Measurements from ENCODE around the gene KLHL24.
"Not testable (repeated sequence)": the region's sequence is repeated elsewhere in the genome, so short reads cannot be mapped to it uniquely, and the experiment has no call there.

KLHL24 gene, protein sequence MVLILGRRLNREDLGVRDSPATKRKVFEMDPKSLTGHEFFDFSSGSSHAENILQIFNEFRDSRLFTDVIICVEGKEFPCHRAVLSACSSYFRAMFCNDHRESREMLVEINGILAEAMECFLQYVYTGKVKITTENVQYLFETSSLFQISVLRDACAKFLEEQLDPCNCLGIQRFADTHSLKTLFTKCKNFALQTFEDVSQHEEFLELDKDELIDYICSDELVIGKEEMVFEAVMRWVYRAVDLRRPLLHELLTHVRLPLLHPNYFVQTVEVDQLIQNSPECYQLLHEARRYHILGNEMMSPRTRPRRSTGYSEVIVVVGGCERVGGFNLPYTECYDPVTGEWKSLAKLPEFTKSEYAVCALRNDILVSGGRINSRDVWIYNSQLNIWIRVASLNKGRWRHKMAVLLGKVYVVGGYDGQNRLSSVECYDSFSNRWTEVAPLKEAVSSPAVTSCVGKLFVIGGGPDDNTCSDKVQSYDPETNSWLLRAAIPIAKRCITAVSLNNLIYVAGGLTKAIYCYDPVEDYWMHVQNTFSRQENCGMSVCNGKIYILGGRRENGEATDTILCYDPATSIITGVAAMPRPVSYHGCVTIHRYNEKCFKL

DNA sequence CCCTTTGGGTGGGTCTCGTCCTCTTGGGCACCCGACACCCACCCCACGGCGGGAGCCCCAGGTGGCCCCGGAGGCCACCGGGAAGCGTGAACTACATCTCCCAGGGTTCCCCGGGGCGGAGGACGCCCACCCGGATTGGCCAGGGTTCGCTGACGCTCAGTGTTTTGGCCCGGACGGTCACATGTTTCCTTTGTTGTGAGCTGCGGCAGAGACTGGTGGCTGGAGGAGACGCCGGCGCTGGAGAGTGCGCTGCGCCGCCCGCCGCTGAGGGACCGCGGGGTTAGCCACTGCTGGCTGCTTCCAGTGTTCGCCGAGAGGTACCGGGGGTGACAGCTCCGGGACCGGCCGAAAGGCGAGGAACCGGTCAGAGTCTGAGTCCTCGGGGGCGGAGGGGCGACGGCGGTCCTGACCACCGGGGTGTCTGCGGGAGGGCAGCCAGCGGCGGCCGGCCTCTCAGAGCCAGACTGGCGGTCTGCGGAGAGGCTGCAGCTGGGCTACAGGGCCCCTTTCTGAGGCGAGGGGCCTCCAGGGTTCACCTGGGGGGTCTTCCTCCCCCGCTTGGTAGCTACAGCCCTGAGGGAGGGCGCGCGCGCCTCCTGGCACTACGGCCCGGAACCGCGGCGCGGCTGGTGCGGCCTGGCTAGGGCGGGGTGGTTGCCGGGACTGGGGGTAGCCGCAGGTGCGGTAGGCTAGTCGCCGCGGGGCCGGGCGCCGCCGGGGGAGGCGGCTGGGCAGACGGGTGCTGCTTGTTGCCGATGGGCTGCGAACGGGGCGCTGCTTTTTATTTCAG lies at the start of gene KLHL24:
TSS of gene KLHL24 (plus strand) at position 193 of the 790 bp plus-strand sequence. CDS start 14,734 bp downstream, outside the sequence.
- DNase-seq = peak; percentile 98

GRCh38 chr3:183586477-183586876 lies 48.9 kb upstream of the KLHL24 start:
- DNase-seq = no peak

- no peak for DNase-seq
Observed at GRCh38 chr3:183587336-183587735, 48.1 kb upstream of the KLHL24 start.

DNA sequence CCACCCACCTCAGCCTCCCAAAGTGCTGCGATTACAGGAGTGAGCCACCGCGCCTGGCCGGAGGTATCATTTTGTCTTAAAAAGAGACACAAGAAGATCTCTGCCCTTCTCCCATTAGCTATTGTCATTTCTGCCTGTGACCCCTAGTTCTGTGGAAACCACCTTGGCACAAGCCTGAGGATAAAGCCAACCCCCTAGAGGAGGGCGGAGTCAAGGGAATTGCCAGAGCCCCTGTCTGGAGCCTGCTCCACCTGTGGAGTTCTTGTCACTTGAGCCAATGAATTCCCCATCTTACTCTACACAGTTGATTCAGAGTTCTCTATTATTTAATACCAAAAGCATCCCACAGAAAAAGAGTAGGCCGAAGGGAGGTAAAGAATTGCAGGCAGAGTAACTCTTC lies 45.0 kb upstream of the KLHL24 start:
- DNase-seq = no peak

- DNase-seq = peak; percentile 8
Observed at GRCh38 chr3:183591881-183592521, 43.4 kb upstream of the KLHL24 start.

DNA sequence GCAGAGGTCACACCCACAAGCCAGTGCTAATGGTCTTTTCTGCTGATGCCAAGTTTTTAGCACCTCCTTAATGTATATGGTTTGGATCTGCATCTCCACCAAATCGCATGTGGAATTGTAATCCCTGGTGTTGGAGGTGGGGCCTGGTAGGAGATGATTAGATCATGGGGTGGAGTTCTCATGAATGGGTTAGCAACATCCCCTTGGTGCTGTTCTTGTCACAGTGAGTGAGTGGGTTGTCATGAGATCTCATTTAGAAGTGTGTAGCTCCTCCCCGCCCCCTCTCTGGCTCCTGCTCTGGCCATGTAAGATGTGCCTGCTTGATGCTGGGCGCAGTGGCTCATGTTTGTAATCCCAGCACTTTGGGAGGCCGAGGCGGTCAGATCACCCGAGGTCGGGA lies 42.6 kb upstream of the KLHL24 start:
- no peak for DNase-seq

DNA sequence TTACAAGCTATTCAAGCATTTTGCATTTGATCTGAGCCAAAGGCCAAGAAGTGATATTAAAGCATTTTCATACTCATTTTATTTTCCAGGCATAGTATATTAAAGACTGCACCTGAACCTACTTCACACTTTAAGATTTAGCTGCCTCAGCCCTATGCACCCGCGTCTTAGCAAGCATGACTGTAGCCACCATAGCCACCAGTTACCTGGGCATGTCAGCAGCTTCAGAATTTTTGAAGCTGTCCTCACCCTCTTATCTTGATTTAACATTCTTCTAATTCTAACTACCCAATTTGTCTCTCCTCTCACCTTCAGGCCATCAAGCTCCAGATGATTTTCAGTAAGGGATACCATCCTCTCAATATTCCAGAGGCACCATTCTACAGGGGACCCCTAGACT lies 40.8 kb upstream of the KLHL24 start:
- no peak for DNase-seq

- DNase-seq = no peak
Observed at GRCh38 chr3:183597959-183598358, 37.5 kb upstream of the KLHL24 start.

DNA sequence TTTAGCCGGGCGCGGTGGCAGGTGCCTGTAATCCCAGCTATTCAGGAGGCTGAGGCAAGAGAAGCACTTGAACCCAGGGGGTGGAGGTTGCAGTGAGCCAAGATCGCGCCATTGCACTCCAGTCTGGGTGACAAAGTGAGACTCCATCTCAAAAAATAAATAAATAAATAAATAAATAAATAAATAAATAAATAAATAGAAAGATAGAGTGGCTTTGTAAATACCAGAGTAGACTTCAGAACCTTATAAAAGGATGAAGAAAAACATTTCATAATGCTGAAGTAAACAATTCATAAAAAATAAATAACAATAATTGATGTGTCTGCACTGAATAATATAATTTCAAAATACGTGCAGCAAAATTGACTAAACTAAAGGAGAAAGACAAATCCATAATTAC lies 24.1 kb upstream of the KLHL24 start:
- not testable (repeated sequence) for DNase-seq

GRCh38 chr3:183613366-183614285 lies 21.8 kb upstream of the KLHL24 start:
- DNase-seq = peak; percentile 59

GRCh38 chr3:183618542-183618941 lies 16.9 kb upstream of the KLHL24 start:
- no peak for DNase-seq

DNA sequence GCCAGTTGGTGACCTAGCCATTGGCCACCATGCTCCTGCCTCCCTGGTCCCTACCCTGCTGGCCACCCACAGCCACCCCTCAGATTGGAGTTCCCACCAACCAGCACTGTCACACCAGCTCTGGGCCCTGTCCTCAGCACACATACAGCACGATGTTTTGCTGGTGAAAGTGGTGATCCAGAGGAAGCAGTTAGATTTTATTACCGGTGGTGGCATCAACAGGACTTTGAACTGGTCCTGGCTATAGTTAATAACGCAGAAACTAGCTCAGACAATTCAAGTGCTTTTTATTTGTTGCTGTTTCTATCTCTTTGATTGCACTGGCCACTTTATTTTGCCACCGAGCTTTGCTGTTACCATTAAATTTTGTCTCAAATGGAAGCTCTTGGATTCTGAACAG lies 16.4 kb upstream of the KLHL24 start:
- no peak for DNase-seq

DNA sequence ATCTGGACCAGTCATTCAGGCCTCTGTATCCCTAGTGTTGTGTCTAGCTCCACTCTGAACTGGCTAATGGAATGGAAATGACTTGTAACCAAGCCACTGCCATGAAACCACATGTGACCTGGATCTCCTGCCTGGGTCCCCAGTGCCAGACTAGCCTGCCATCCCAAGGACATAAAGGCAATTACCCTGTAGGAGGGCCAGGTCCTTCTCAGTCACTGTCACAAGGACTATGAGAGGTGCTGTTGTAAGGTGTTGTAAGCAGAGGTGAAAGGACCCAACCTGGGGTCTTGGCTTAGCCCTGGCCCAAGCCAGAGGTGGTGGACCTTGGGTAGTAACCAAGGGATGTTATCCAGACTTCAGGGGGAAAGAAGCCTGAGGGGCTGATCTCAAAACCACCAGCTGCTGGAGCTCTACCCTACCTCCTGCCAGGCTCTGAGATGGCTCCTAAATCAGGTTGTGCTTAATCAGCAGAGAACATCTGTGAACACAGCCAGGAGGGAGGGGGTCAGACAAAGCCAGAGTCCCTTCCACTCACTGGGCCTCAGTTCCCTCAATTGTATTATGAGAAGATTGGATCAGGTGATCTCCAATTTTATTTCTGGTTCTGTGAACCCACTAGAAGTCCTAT lies 15.7 kb upstream of the KLHL24 start:
- DNase-seq = peak; percentile 41

DNA sequence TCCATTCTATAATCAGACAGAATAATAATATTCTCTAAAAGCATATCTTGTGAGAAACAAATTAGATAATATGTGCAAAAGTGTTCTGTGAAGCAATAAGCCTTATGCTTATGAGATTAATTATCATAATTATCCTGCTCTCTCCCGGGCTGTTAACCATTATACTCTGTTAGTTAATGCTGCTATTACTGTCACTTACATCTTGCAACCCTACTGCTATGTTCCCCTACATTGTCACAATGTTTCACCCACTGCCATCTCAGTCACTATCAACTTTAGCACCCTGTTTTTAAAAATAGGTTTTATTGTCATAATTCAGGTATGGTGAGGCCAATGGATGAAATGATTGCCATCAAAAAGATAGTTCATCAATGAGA lies 15.2 kb upstream of the KLHL24 start:
- peak; percentile 8 for DNase-seq

GRCh38 chr3:183622473-183622872 lies 12.9 kb upstream of the KLHL24 start:
- not testable (repeated sequence) for DNase-seq

DNA sequence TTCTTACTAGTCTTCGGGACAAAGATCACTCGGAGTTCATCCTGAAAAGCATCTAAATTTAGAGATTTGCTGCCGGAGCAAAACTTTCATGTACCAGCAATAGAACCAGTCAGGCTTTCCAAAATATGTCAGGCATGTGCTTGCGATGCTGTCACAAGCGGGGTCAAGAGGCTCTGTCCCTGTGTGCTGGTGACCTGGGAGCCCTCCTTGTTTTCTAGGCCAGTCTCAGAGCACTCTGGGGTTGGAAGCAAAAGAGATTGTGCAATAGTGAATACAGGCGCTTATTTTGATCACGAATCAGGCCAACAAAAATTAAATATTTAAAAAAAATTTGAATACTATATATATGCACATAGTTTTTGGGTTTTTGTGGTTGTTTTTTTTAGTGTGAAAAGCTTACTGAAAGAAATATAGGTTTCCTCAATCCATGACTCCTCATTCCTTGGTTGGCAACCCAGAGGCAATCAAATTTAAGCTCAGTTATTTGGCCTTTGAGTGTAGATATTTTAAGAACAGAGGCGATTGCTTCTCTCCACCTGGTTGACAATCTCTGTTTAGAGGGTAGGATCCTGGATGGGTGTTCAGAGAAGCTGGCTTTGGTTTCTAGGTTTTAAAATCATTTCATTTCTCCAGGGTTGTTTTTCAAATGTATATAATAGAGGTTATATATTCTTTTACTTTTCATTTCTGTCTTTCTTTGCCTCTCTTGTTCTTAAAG lies 8.4 kb upstream of the KLHL24 start:
- no peak for DNase-seq

- DNase-seq = no peak
Observed at GRCh38 chr3:183629546-183630301, 5.7 kb upstream of the KLHL24 start.

- no peak for DNase-seq
Observed at GRCh38 chr3:183631715-183632114, 3.7 kb upstream of the KLHL24 start.

DNA sequence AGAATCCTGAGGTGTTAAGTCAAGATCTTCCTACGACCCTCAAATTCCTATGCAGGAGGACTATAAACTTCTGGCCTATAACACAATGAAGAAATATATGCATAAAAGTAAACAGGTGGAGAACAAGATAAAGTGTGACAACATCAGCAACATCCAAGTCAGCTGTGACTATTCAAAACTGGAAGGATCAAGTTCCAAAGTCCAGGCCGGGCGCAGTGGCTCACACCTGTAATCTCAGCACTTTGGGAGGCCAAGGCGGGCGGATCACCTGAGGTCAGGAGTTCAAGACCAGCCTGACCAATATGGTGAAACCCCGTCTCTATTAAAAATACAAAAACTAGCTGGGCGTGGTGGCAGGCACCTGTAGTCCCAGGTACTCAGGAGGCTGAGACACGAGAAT lies 2.7 kb upstream of the KLHL24 start:
- DNase-seq = not testable (repeated sequence)

DNA sequence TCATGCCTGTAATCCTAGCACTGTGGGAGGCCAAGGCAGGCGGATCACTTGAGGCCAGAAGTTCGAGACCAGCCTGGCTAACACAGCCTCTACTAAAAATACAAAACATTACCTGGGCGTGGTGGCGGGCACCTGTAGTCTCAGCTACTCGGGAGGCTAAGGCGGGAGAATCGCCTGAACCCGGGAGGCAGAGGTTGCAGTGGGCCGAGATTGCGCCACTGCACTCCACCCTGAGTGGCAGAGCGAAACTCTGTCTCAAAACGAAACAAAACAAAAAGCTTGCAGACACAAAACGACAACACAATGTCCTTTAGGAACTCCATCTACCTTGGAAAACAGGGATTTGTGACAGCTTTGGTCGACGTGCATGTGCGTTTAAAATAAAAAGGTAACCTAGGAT lies 716 bp upstream of the KLHL24 start:
- DNase-seq = no peak

Measured in NCI-H69 (cell line).